Measurements from ENCODE around the gene TAPT1. TPM values are rescaled to one million over a fixed set of nuclear protein-coding genes. Genes with fewer than 3 reads are reported as not detected.

The TAPT1 gene
- total RNA-seq (17.5 and 19.9 TPM in 2 replicates), polyA plus RNA-seq (6.9 and 7.4 TPM in 2 replicates), polyA minus RNA-seq (18.7 and 22.5 TPM in 2 replicates), Bru-seq, nascent RNA (percentile 71 among the genes with signal in this experiment), BruChase-seq, experiment 1, labeled RNA remaining after a 6-hour chase (percentile 56 among the genes with signal in this experiment), BruChase-seq, experiment 2, labeled RNA remaining after a 2-hour chase (percentile 58 among the genes with signal in this experiment)
- 6.3 and 7.6 TPM in 2 replicates for polyA plus RNA-seq (2011; cell fraction: cytosol; rRNA removed)
- polyA plus RNA-seq (2011; cell fraction: nucleus; rRNA removed), result 25.5 and 25.8 TPM in 2 replicates
- 8.6 and 10.2 TPM in 2 replicates for polyA plus RNA-seq (2012)
- polyA minus RNA-seq (2011; cell fraction: cytosol; rRNA and poly(A)+ RNA removed), result 8.2 TPM
- polyA minus RNA-seq (2011; cell fraction: nucleus; rRNA and poly(A)+ RNA removed), result 38.3 and 47.6 TPM in 2 replicates
- long read RNA-seq, full-length matches to known transcripts, result 10 of 11 reads
- long read RNA-seq, partial matches to known transcripts, result 0 of 11 reads
- long read RNA-seq, other reads (novel, unspliced or antisense), result 1 of 11 reads

GRCh38 chr4:16225863-16226815 lies at the start of gene TAPT1:
TAPT1 (minus strand) TSS chr4:16226471; CDS start chr4:16226457, 14 bp downstream.
- no TSS peak for BruUV-seq (replicated peaks)
- dilution Hi-C loops (cut with MboI; ENCODE audit: extremely low pct_ligation_motif_present, low sequenced_read_pairs) (no loop called here), intact Hi-C loops (cut with micrococcal nuclease) (loop anchor here (1.0 to 10.0 kb wide), 2 partner anchors 21 to 571 kb away; partner anchors contain the start of gene FBXL5)
- H4K20me1 ChIP-seq (replicated peaks; ENCODE audit: control insufficient read depth, extremely low read depth, insufficient read depth, low read length), result peaks cover 3% of the 10 kb centered on the region
- H3K36me3 ChIP-seq (ENCODE audit: control insufficient read depth in 2 of 2, extremely low read depth in 1 of 2, insufficient read depth in 2 of 2, low read length in 2 of 2), result no peaks in the 10 kb centered on the region
- peaks cover 28% of the 10 kb centered on the region for H3K79me2 ChIP-seq (ENCODE audit: control insufficient read depth, insufficient read depth, low read length)
- peak; percentile 54 for DNase-seq (ENCODE audit: low read depth, low spot score)
- H3K9me3 ChIP-seq (replicated peaks; ENCODE audit: control insufficient read depth, insufficient read depth, low read length), result no peaks in the 10 kb centered on the region
- ChIA-PET POLR2A (no interaction called here), CTCF (interaction anchor here (0.8 to 3.4 kb wide), 6 partner anchors 20 to 38 kb away, joined by 3 to 13 read pairs (median 4); no protein-coding TSS in a partner anchor)
- peak within 1 kb of the TSS; percentile 100 for H3K4me2 ChIP-seq (ENCODE audit: insufficient read depth, low read length)
- H3K4me3 ChIP-seq (replicated peaks in 1 of 3; ENCODE audit: insufficient read depth in 1 of 3, low read depth in 1 of 3, low read length in 3 of 3), result peak within 1 kb of the TSS; percentile 92 to 99 (median 99)
- peak within 1 kb of the TSS; percentile 98 for H2AFZ ChIP-seq (ENCODE audit: low read depth, low read length)
- no peaks in the 10 kb centered on the region for H3K27me3 ChIP-seq (ENCODE audit: control insufficient read depth in 2 of 2, insufficient read depth in 2 of 2, low read length in 2 of 2)
- H3K9ac ChIP-seq (replicated peaks; ENCODE audit: extremely low read depth, insufficient read depth, low read length), result peak within 1 kb of the TSS; percentile 88
- peak within 1 kb of the TSS; percentile 60 for H3K27ac ChIP-seq (ENCODE audit: insufficient read depth, low read depth, low read length)
- peaks cover 15% of the 10 kb centered on the region for H3K4me1 ChIP-seq (ENCODE audit: control insufficient read depth, extremely low read depth, insufficient read depth, low read length)
- H3K9me1 ChIP-seq (replicated peaks; ENCODE audit: control insufficient read depth, extremely low read depth, insufficient read depth, low read length), result no peaks in the 10 kb centered on the region
- FAIRE-seq, result no peak
- TF ChIP-seq POLR2AphosphoS5 (IDR thresholded peaks at IDR 0.05; ENCODE audit: insufficient read depth, low read depth, low read length) (peak; percentile 53), POLR2A (IDR thresholded peaks at IDR 0.05; ENCODE audit: low read depth, low read length) (no peak), GATA2 (IDR thresholded peaks at IDR 0.05; ENCODE audit: insufficient read depth, insufficient read length, low read depth, low read length) (no peak), MYC (IDR thresholded peaks at IDR 0.05; ENCODE audit: low read depth, low read length) (no peak), JUN (IDR thresholded peaks at IDR 0.05; ENCODE audit: borderline replicate concordance, insufficient read depth, insufficient read length, low read depth) (no peak), EZH2 (IDR thresholded peaks at IDR 0.05; ENCODE audit: borderline replicate concordance, low read depth, low read length, severe bottlenecking) (no peak), FOS (IDR thresholded peaks at IDR 0.05; ENCODE audit: borderline replicate concordance, insufficient read depth, low read length) (no peak), MAX (IDR thresholded peaks at IDR 0.05; ENCODE audit: insufficient read depth, insufficient read length) (no peak)
